GM06990 (cell line): ENCODE measurements around the gene ENPP4.
"Not testable (repeated sequence)": the region's sequence is repeated elsewhere in the genome, so short reads cannot be mapped to it uniquely, and the experiment has no call there.

Experiments used
- DNase-seq: peaks from one replicate; pipeline ENCODE4 v3.0.0-alpha.2; 2011; ENCODE audit not compliant: insufficient read length; ENCODE audit errors: extremely low read depth
- H3K27me3 ChIP-seq: replicated peaks from 2 replicates; pipeline ENCODE4 v1.6.0; 2011; ENCODE audit warnings: low read length; ENCODE audit not compliant: control insufficient read depth, insufficient read depth
- H3K36me3 ChIP-seq: 2 replicates; pipeline ENCODE4 v1.5.1; 2011; ENCODE audit warnings: low read length; ENCODE audit not compliant: control insufficient read depth, insufficient read depth
- H3K4me3 ChIP-seq: replicated peaks from 2 replicates; pipeline ENCODE4 v1.5.1; 2011; ENCODE audit warnings: low read depth, mild to moderate bottlenecking, control low read depth, low read length
- CTCF ChIP-seq: IDR thresholded peaks from 2 replicates; pipeline ENCODE4 v1.5.1; 2011; ENCODE audit warnings: low read length, control low read depth, mild to moderate bottlenecking, inconsistent platforms; ENCODE audit not compliant: insufficient read depth, poor library complexity, severe bottlenecking

Gene ENPP4

DNA sequence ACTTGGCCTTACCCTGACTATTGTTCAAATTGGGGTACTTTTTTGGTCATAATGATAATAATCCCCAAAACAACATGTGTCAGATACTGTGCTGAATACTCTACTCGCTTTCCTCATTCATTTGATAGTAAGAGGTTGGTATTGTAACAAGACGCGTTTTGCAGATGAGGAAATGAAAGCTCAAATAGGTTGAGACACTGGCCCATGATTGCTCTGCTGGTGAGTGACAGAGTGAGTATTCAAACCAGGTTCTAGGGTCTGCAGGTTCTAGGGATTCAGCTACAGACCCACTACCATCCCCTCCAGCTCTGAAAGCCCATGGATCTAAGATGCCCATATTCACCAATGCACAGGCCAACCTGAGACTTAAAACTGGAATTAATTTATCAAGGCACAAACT, 1.3 kb upstream of the ENPP4 start:
- peak overlapping the region; percentile 89 for H3K4me3 ChIP-seq
- peak; percentile 41 for DNase-seq
- no peaks in the 10 kb centered on the region for H3K36me3 ChIP-seq
- H3K27me3 ChIP-seq: no peaks in the 10 kb centered on the region
- no peak for TF ChIP-seq CTCF

- Histone ChIP-seq H3K4me3 (peak overlapping the region; percentile 89), H3K27me3 (no peaks in the 10 kb centered on the region), H3K36me3 (no peaks in the 10 kb centered on the region)
- no peak for TF ChIP-seq CTCF
- DNase-seq: no peak
These were observed 529 bp upstream of the ENPP4 start for GRCh38 chr6:46129291-46129628.

GRCh38 chr6:46130666-46131065, 877 bp downstream of the ENPP4 start:
- peak overlapping the region; percentile 89 for H3K4me3 ChIP-seq

GRCh38 chr6:46131291-46131690, 1.5 kb downstream of the ENPP4 start:
- not testable (repeated sequence) for H3K27me3 ChIP-seq, DNase-seq, H3K4me3 ChIP-seq, H3K36me3 ChIP-seq

More at GRCh38 chr6:46130666-46131065, 877 bp downstream of the ENPP4 start:
- Histone ChIP-seq H3K27me3 (no peaks in the 10 kb centered on the region), H3K36me3 (no peaks in the 10 kb centered on the region)
- TF ChIP-seq CTCF: no peak
- no peak for DNase-seq

DNA sequence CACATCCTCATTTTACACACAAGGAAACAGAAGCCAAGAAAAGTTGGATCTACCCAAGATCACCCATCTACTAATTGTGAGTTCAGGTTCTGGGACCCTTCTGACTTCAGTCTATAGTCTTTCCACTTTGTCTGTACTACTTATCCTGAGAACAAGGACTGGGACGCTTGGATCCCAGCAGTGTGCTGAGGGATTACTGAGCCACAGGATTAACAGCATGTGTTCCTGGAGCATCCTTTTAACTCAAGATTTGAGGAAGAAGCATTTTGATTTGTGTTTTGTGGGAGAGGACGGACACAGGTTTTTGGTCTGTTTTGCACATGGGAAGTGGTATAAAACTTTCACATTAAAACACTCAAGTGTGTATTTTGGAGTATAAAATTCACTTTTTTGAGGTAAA, 4.4 kb downstream of the ENPP4 start:
- Histone ChIP-seq H3K27me3 (no peaks in the 10 kb centered on the region), H3K4me3 (no peak overlapping the region), H3K36me3 (no peaks in the 10 kb centered on the region)
- DNase-seq: no peak
- no peak for TF ChIP-seq CTCF

DNA sequence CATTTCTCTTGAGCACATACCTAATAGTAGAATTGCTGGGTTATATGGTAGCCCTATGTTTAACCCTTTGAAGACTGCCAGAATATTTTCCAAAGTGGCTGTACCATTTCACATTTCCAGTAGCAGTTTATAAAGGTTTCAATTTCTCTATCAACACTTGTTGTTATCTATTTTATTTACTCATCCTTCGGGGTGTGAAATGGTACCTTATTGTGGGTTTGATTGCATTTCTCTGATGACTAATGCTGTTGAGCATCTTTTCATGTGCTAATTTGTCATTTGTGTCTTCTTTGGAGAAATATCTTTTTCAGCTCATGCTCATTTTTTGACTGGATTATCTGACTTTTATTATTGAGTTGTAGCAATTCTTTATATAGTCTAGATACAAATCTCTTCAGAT, 5.4 kb downstream of the ENPP4 start:
- DNase-seq: no peak
- H3K27me3 ChIP-seq: no peaks in the 10 kb centered on the region
- no peak for TF ChIP-seq CTCF
- H3K36me3 ChIP-seq: no peaks in the 10 kb centered on the region; the same call in none of the 2 replicates
- no peak overlapping the region for H3K4me3 ChIP-seq
